VCaP (cell line): ENCODE data around the gene PCDHGA8.
"Not testable (repeated sequence)": the region's sequence is repeated elsewhere in the genome, so short reads cannot be mapped to it uniquely, and the experiment has no call there.

ENCODE experiments used
- H3K27ac ChIP-seq: fragments of 450-650 bp; 2 replicates; pipeline ENCODE4 v1.5.1; 2017
- CTCF ChIP-seq: fragments of 450-650 bp; conservative IDR thresholded peaks from 2 replicates; pipeline ENCODE4 v1.5.1; 2017; ENCODE audit warnings: mild to moderate bottlenecking, moderate library complexity

The PCDHGA8 gene

DNA sequence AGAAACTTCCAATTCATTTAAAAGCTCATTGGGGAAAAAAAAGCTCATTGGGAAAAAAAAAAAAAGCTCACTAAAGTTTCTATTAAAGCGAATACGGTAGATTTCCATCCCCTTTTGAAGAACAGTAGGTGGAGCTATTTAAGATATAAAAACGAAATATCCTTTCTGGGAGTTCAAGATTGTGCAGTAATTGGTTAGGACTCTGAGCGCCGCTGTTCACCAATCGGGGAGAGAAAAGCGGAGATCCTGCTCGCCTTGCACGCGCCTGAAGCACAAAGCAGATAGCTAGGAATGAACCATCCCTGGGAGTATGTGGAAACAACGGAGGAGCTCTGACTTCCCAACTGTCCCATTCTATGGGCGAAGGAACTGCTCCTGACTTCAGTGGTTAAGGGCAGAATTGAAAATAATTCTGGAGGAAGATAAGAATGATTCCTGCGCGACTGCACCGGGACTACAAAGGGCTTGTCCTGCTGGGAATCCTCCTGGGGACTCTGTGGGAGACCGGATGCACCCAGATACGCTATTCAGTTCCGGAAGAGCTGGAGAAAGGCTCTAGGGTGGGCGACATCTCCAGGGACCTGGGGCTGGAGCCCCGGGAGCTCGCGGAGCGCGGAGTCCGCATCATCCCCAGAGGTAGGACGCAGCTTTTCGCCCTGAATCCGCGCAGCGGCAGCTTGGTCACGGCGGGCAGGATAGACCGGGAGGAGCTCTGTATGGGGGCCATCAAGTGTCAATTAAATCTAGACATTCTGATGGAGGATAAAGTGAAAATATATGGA lies 38.1 kb downstream of the PCDHGA8 start, which contains the start of gene PCDHGA12:
TSS of gene PCDHGA12 (plus strand) at position 176 of the 782 bp plus-strand sequence. CDS start at position 429, 253 bp downstream.
- no peak for TF ChIP-seq CTCF
- H3K27ac ChIP-seq: no peak within 1 kb of the TSS

DNA sequence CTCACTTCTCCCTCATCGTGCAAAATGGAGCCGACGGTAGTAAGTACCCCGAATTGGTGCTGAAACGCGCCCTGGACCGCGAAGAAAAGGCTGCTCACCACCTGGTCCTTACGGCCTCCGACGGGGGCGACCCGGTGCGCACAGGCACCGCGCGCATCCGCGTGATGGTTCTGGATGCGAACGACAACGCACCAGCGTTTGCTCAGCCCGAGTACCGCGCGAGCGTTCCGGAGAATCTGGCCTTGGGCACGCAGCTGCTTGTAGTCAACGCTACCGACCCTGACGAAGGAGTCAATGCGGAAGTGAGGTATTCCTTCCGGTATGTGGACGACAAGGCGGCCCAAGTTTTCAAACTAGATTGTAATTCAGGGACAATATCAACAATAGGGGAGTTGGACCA lies 38.9 kb downstream of the PCDHGA8 start:
- no peak for TF ChIP-seq CTCF

DNA sequence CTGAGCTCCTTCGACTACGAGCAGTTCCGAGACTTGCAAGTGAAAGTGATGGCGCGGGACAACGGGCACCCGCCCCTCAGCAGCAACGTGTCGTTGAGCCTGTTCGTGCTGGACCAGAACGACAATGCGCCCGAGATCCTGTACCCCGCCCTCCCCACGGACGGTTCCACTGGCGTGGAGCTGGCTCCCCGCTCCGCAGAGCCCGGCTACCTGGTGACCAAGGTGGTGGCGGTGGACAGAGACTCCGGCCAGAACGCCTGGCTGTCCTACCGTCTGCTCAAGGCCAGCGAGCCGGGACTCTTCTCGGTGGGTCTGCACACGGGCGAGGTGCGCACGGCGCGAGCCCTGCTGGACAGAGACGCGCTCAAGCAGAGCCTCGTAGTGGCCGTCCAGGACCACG lies 39.9 kb downstream of the PCDHGA8 start:
- H3K27ac ChIP-seq: not testable (repeated sequence)

More for the DNA sequence above, 38.9 kb downstream of the PCDHGA8 start:
- no peak overlapping the region for H3K27ac ChIP-seq

DNA sequence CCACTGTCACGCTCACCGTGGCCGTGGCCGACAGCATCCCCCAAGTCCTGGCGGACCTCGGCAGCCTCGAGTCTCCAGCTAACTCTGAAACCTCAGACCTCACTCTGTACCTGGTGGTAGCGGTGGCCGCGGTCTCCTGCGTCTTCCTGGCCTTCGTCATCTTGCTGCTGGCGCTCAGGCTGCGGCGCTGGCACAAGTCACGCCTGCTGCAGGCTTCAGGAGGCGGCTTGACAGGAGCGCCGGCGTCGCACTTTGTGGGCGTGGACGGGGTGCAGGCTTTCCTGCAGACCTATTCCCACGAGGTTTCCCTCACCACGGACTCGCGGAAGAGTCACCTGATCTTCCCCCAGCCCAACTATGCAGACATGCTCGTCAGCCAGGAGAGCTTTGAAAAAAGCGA lies 40.3 kb downstream of the PCDHGA8 start:
- not testable (repeated sequence) for H3K27ac ChIP-seq

DNA sequence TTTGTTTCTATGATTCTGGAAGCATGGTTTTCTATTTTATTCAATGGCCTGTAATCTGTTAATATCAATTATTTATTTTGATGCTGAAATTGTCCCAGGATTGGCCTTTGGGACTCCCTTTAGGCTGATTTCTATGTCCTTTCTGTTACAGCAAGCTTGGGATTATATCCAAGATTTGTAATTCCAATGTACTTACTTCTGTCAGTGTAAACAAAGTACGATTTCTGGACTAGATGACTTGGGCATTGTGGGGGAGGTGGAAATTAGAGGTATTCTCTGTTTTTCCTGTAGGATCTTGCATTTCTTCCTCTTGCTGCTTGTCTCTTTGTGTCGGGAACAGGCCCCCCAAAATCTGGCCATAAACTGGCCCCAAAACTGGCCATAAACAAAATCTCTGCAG lies 41.6 kb downstream of the PCDHGA8 start:
- H3K27ac ChIP-seq: no peak overlapping the region
- TF ChIP-seq CTCF: no peak

GRCh38 chr5:141437221-141437620 lies 44.8 kb downstream of the PCDHGA8 start:
- TF ChIP-seq CTCF: no peak
- no peak overlapping the region for H3K27ac ChIP-seq

- TF ChIP-seq CTCF: no peak
These were observed 47.1 kb downstream of the PCDHGA8 start for GRCh38 chr5:141439411-141440141.

DNA sequence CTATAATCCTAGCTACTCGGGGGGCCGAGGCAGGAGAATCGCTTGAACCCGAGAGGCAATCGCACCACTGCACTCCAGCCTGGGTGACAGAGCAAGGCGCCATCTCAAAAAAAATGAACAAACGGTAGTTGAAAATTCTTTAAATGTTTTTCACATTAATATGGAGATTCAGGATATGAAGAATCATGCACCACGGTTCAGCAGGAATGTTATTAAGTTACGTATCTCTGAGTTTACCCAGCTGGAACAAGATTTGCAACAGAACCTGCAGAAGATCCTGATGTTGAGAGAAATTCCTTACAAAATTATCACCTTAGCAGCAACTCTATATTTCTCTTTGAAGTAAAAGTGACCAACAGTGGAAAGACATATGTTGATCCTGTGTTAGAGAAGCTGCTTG lies 47.9 kb downstream of the PCDHGA8 start:
- no peak overlapping the region for H3K27ac ChIP-seq
- TF ChIP-seq CTCF: no peak

More at GRCh38 chr5:141439411-141440141, 47.1 kb downstream of the PCDHGA8 start:
- no peak overlapping the region for H3K27ac ChIP-seq
